ENCODE data around the gene SLCO6A1.
"Not testable (repeated sequence)": the region's sequence is repeated elsewhere in the genome, so short reads cannot be mapped to it uniquely, and the experiment has no call there.

SLCO6A1 gene

GRCh38 chr5:102498271-102499034 is at the start of gene SLCO6A1:
TSS of gene SLCO6A1 (minus strand) at chr5:102499001. CDS start at chr5:102498844, 157 bp downstream.
- DNase-seq, result no peak

- DNase-seq, result no peak
These were observed 48.6 kb upstream of the SLCO6A1 start for GRCh38 chr5:102547141-102548035.

GRCh38 chr5:102545175-102545574 is 46.4 kb upstream of the SLCO6A1 start:
- DNase-seq, result no peak

- no peak for DNase-seq
These were observed 43.3 kb upstream of the SLCO6A1 start for GRCh38 chr5:102542057-102542456.

- DNase-seq, result no peak
These were observed 41.4 kb upstream of the SLCO6A1 start for GRCh38 chr5:102539996-102540728.

GRCh38 chr5:102539562-102539961 is 40.8 kb upstream of the SLCO6A1 start:
- no peak for DNase-seq

GRCh38 chr5:102537011-102537410 is 38.2 kb upstream of the SLCO6A1 start:
- DNase-seq, result no peak

- no peak for DNase-seq
These were observed 37.6 kb upstream of the SLCO6A1 start for GRCh38 chr5:102536323-102536928.

GRCh38 chr5:102532123-102532522 is 33.3 kb upstream of the SLCO6A1 start:
- no peak for DNase-seq

- no peak for DNase-seq
These were observed 32.7 kb upstream of the SLCO6A1 start for GRCh38 chr5:102531506-102531905.

- no peak for DNase-seq
These were observed 30.6 kb upstream of the SLCO6A1 start for GRCh38 chr5:102529447-102529846.

- DNase-seq, result no peak
These were observed 30.2 kb upstream of the SLCO6A1 start for GRCh38 chr5:102529031-102529430.

GRCh38 chr5:102528600-102528999 is 29.8 kb upstream of the SLCO6A1 start:
- DNase-seq, result no peak

- no peak for DNase-seq
These were observed 28.7 kb upstream of the SLCO6A1 start for GRCh38 chr5:102527547-102527946.

- DNase-seq, result no peak
These were observed 24.9 kb upstream of the SLCO6A1 start for GRCh38 chr5:102523541-102524175.

- DNase-seq, result no peak
These were observed 12.9 kb upstream of the SLCO6A1 start for GRCh38 chr5:102511666-102512065.

- not testable (repeated sequence) for DNase-seq
These were observed 7.4 kb downstream of the SLCO6A1 start for GRCh38 chr5:102491261-102491914.

- no peak for DNase-seq
These were observed 15.1 kb downstream of the SLCO6A1 start for GRCh38 chr5:102483736-102484135.

GRCh38 chr5:102481054-102481715 is 17.6 kb downstream of the SLCO6A1 start:
- no peak for DNase-seq

- DNase-seq, result no peak
These were observed 45.1 kb downstream of the SLCO6A1 start for GRCh38 chr5:102453716-102454115.

- DNase-seq, result no peak
These were observed 47.7 kb downstream of the SLCO6A1 start for GRCh38 chr5:102451082-102451481.

Data from stimulated activated CD4-positive, alpha-beta T cell treated with anti-CD3 and anti-CD28 coated beads, Interleukin-4, amount 100 ng/mL, for 24 hours (primary cell).